ENCODE data around the gene MARCHF6.

DNA sequence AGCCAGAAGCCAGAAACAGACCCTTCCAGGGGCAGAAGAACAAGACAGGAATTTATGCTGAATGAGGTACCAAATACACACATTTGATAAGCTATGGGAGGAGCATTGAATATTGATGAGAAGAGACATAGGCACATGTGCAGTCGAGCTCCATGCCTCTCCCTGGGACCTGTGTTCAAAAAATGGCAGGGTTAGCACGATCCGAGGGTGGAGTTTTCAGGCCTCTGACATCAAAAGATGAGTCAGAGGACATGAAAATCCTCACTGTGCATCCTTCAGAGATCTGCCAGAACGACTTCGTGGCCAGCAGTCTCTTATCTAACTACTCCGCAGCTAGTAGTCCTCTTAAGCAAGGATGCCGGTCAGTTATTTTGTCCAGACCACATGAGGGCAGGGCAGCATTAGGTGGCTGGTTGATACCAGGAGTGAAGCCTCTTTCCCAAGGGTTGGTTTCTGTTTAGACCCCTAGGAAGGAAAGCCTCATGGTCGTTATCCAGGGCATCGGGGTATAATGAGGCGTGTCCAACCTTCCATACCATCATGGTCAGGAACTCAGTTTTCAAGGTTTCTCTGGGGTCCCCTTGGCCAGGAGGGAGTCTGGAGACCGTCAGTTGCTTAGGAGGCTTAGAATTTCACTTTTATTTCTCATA lies 34.2 kb upstream of the MARCHF6 start:
- TF ChIP-seq ZNF263 (CRISPR knock-in tag; IDR thresholded peaks at IDR 0.05; ENCODE audit: low read depth) (no peak), JUN (CRISPR knock-in tag; IDR thresholded peaks at IDR 0.05) (no peak), ZNF232 (CRISPR knock-in tag; IDR thresholded peaks at IDR 0.05) (no peak), GRHL2 (CRISPR knock-in tag; IDR thresholded peaks at IDR 0.05; ENCODE audit: insufficient replicate concordance, severe bottlenecking) (no peak), NR3C1 (CRISPR knock-in tag; conservative IDR thresholded peaks at IDR 0.05; ENCODE audit: low read depth) (no peak)
- TF ChIP-seq, protein P1, sequence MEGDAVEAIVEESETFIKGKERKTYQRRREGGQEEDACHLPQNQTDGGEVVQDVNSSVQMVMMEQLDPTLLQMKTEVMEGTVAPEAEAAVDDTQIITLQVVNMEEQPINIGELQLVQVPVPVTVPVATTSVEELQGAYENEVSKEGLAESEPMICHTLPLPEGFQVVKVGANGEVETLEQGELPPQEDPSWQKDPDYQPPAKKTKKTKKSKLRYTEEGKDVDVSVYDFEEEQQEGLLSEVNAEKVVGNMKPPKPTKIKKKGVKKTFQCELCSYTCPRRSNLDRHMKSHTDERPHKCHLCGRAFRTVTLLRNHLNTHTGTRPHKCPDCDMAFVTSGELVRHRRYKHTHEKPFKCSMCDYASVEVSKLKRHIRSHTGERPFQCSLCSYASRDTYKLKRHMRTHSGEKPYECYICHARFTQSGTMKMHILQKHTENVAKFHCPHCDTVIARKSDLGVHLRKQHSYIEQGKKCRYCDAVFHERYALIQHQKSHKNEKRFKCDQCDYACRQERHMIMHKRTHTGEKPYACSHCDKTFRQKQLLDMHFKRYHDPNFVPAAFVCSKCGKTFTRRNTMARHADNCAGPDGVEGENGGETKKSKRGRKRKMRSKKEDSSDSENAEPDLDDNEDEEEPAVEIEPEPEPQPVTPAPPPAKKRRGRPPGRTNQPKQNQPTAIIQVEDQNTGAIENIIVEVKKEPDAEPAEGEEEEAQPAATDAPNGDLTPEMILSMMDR (IDR thresholded peaks at IDR 0.05) = no peak
- TF ChIP-seq, protein P2, sequence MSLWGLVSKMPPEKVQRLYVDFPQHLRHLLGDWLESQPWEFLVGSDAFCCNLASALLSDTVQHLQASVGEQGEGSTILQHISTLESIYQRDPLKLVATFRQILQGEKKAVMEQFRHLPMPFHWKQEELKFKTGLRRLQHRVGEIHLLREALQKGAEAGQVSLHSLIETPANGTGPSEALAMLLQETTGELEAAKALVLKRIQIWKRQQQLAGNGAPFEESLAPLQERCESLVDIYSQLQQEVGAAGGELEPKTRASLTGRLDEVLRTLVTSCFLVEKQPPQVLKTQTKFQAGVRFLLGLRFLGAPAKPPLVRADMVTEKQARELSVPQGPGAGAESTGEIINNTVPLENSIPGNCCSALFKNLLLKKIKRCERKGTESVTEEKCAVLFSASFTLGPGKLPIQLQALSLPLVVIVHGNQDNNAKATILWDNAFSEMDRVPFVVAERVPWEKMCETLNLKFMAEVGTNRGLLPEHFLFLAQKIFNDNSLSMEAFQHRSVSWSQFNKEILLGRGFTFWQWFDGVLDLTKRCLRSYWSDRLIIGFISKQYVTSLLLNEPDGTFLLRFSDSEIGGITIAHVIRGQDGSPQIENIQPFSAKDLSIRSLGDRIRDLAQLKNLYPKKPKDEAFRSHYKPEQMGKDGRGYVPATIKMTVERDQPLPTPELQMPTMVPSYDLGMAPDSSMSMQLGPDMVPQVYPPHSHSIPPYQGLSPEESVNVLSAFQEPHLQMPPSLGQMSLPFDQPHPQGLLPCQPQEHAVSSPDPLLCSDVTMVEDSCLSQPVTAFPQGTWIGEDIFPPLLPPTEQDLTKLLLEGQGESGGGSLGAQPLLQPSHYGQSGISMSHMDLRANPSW (CRISPR knock-in tag; conservative IDR thresholded peaks at IDR 0.05; ENCODE audit: low read depth) = no peak
- TF ChIP-seq, protein P3, sequence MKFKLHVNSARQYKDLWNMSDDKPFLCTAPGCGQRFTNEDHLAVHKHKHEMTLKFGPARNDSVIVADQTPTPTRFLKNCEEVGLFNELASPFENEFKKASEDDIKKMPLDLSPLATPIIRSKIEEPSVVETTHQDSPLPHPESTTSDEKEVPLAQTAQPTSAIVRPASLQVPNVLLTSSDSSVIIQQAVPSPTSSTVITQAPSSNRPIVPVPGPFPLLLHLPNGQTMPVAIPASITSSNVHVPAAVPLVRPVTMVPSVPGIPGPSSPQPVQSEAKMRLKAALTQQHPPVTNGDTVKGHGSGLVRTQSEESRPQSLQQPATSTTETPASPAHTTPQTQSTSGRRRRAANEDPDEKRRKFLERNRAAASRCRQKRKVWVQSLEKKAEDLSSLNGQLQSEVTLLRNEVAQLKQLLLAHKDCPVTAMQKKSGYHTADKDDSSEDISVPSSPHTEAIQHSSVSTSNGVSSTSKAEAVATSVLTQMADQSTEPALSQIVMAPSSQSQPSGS (CRISPR knock-in tag; IDR thresholded peaks at IDR 0.05; ENCODE audit: borderline replicate concordance, low read depth) = no peak
- TF ChIP-seq, protein P4, sequence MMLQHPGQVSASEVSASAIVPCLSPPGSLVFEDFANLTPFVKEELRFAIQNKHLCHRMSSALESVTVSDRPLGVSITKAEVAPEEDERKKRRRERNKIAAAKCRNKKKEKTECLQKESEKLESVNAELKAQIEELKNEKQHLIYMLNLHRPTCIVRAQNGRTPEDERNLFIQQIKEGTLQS (CRISPR knock-in tag; conservative IDR thresholded peaks at IDR 0.05) = no peak
- TF ChIP-seq, protein P5, sequence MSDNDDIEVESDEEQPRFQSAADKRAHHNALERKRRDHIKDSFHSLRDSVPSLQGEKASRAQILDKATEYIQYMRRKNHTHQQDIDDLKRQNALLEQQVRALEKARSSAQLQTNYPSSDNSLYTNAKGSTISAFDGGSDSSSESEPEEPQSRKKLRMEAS (CRISPR knock-in tag; IDR thresholded peaks at IDR 0.05) = no peak

Measured in WTC11 (cell line).